ENCODE measurements around the gene CCDC149.

- TF ChIP-seq, protein P1, sequence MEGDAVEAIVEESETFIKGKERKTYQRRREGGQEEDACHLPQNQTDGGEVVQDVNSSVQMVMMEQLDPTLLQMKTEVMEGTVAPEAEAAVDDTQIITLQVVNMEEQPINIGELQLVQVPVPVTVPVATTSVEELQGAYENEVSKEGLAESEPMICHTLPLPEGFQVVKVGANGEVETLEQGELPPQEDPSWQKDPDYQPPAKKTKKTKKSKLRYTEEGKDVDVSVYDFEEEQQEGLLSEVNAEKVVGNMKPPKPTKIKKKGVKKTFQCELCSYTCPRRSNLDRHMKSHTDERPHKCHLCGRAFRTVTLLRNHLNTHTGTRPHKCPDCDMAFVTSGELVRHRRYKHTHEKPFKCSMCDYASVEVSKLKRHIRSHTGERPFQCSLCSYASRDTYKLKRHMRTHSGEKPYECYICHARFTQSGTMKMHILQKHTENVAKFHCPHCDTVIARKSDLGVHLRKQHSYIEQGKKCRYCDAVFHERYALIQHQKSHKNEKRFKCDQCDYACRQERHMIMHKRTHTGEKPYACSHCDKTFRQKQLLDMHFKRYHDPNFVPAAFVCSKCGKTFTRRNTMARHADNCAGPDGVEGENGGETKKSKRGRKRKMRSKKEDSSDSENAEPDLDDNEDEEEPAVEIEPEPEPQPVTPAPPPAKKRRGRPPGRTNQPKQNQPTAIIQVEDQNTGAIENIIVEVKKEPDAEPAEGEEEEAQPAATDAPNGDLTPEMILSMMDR (IDR thresholded peaks at IDR 0.05): no peak
- TF ChIP-seq, protein P2, sequence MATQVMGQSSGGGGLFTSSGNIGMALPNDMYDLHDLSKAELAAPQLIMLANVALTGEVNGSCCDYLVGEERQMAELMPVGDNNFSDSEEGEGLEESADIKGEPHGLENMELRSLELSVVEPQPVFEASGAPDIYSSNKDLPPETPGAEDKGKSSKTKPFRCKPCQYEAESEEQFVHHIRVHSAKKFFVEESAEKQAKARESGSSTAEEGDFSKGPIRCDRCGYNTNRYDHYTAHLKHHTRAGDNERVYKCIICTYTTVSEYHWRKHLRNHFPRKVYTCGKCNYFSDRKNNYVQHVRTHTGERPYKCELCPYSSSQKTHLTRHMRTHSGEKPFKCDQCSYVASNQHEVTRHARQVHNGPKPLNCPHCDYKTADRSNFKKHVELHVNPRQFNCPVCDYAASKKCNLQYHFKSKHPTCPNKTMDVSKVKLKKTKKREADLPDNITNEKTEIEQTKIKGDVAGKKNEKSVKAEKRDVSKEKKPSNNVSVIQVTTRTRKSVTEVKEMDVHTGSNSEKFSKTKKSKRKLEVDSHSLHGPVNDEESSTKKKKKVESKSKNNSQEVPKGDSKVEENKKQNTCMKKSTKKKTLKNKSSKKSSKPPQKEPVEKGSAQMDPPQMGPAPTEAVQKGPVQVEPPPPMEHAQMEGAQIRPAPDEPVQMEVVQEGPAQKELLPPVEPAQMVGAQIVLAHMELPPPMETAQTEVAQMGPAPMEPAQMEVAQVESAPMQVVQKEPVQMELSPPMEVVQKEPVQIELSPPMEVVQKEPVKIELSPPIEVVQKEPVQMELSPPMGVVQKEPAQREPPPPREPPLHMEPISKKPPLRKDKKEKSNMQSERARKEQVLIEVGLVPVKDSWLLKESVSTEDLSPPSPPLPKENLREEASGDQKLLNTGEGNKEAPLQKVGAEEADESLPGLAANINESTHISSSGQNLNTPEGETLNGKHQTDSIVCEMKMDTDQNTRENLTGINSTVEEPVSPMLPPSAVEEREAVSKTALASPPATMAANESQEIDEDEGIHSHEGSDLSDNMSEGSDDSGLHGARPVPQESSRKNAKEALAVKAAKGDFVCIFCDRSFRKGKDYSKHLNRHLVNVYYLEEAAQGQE (IDR thresholded peaks at IDR 0.05; ENCODE audit: insufficient read depth in 1 of 2, low read depth in 2 of 2, low read length in 1 of 2): no peak
These were observed 77.1 kb downstream of the CCDC149 start for GRCh38 chr4:24835696-24836095.

All from Panc1 (cell line).